Hematopoietic multipotent progenitor cell treated with erythropoietin and hydrocortisone succinate and interleukin-3 and kit ligand, for 17 days (in vitro differentiated cells): ENCODE results near the gene DESI2.
"Not testable (repeated sequence)": the region's sequence is repeated elsewhere in the genome, so short reads cannot be mapped to it uniquely, and the experiment has no call there.

Source experiments
- DNase-seq: peaks from one replicate; pipeline ENCODE4 v3.0.0-alpha.2; 2015; ENCODE audit warnings: low spot score

The DESI2 gene

DNA sequence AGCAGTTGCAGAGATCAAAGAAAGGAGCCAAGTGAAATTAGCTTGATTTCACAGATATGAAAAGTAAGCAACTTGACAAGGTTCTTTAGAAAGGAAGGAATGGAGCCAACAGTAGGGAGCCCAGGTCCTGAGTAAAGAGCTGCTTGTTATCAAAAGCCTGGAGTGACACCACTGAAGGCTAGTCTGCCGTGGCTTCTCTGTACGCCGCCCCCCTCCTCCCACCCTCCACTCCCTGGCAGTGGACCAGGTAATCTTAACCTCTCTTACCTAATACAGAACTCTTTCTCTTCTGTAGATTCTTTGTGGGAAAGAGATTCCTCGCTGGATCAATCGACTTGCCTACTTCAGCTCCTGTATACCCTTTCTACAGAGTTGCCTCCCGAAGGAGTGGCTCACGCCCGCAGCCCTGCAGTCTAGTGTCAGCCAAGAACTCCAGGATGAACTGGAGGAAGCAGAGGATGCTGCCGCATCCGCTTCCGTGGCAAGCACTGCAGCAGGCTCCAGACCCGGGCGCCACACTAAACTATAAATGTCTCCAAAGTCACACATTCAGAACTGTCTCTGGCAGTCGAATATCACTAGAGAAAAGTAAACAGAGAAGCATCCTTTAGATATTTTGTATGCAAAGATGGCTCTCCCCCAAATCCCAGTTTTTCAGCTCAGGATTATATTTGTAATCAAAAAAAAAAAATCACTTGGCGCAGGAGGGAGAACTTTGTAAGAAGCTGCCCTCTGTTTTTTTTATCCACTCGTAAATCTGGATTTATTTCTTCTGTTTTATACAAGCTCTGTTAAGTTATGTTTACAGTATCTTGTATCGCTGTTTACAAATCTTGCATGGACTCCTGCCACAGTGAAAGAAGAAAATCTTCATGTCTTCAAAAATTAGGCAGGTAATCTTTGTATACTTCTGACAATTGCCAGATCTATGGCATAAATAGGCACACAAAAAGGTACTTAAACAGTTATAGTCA, 52.6 kb downstream of the DESI2 start:
- no peak for DNase-seq

GRCh38 chr1:244709076-244709475, 56.1 kb downstream of the DESI2 start:
- no peak for DNase-seq

DNA sequence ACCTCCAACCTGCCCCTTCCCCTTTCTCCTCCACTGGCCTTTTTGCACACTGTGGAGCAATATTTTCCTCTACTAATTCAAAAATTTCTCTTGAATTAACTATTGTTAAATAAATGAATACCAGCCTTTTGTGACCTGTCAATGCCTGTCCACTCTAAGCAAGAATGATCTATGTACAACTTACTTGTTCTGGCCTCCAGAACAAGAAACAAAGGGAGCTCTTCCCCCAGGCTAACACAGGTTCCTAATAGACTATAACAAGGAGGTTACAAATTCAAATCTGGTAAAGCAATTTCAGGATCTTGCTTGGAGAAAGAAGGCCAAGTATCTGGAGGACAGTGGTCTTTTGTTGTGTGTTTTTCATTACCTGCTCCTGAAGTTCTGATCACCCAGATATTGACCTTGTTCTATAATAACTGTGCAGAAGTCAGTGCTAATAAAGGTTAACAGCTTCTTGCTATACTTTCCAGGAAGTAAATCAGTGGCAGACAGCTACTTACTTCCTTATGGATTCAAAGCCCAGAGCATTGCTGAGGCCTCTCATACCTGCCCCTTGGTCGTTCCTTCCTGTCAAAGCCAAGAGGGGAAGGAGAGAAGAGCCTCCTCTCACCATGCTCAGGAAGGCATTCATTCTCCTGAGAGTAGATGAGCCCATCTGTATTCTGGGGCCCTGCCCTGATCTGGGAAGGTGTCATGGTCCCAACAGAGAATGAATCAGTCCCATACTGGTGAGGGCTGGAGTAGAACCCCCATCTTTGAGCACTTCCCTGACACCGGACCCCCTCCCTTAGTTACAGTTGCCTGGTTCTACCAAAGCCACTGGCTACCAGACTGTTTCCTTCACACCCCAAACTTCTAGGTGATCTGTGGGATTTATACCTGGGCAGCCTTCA, 56.8 kb downstream of the DESI2 start:
- no peak for DNase-seq

DNA sequence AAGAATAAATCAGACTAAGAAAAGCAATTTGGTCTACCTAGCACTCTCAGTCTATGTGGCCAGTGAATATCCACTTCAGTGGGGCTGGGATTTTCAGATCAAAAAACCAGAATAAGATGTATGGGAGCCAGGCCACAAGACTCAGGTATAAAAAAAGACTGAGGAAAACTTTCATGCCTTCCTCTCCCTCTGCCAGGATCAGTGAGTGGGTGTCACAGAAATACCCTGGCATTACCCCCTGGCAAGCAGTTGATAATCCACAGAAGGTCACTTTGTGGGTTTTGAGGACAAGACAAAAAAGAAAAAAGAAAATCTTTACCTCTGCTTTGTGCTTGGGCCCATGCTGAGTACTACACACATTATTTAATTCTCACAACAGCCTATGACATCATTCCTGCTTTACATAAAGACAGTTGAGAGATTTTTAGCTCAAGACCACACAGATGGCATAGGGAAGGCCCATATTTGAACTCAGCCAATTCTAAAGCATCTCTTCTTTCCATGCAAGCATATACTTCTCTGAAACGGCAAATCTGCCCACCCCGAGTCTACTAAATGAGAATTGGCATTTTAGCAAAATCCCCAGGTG, 57.6 kb downstream of the DESI2 start:
- no peak for DNase-seq

GRCh38 chr1:244712669-244713068, 59.7 kb downstream of the DESI2 start:
- DNase-seq = no peak

GRCh38 chr1:244713332-244713731, 60.4 kb downstream of the DESI2 start:
- no peak for DNase-seq

- no peak for DNase-seq
Measured at GRCh38 chr1:244727871-244728474, 75.0 kb downstream of the DESI2 start.

GRCh38 chr1:244730153-244730933, 77.4 kb downstream of the DESI2 start:
- no peak for DNase-seq

DNA sequence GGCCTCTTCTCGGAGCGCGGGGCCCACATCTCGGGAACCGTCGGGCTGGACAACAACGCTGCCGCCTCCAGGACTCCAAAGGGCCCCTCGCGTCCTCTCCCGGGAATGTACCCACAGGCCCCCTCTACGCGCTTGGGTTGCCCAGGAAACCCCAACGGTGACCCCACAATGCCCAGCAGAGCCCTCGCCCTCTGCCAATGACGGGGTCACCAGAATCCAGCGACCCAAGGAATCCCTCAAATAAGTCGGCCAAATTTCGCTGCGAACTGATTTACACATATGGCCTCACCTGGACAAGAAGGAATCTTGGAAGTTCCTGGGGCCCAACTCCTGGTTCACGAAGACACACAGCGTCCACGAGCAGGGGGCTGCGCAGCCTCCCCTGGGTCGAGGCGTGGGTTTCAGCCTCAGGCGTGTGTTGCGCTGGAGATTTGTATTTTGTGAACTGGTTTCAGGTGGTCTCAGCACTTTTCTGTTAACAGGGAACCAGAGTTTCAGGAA, 78.1 kb downstream of the DESI2 start:
- DNase-seq = no peak

DNA sequence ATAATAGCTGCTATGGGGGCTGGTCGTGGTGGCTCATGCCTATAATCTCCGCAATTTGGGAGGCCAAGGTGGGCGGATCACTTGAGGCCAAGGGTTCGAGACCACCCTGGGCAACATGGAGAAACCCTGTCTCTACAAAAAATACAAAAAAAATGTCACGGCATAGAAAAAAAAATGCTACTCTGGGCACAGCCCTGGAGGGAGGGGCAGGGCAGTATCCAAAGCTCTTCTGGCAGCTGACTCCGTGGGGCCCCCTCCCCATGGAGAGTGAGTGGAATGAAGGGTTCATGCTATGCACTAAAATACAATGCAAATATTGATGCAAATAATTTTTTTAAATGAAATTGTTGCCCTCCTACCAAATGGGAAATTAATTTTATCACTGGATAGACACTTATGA, 78.7 kb downstream of the DESI2 start:
- no peak for DNase-seq

DNA sequence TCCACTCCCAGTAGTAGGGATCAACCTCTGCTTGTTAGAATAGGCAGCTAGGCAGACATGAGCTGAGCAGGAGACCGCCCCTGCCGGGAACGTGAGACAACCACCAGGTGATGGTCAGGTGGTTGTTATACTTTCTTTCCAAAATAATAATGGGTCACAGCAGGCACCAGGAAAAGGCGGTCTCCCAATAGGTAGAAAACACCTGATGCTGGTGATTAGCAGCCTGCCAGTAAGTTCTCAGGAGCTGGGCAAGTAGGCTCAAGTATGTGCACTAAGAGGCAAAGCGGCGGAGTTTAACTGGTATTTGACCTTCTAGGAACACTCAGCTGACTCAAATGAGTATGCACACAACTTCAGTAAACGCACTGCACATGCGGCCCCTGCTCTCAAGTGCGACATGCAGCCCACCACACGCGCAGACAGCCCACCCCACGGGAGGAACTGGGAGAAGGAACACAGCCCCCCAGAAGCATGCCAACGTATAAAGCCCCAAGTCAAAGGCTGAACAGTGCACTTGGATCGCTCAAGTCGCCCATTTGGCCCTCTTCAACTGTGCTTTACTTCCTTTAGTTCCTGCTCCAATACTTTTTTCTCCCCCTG, 80.0 kb downstream of the DESI2 start:
- no peak for DNase-seq

DNA sequence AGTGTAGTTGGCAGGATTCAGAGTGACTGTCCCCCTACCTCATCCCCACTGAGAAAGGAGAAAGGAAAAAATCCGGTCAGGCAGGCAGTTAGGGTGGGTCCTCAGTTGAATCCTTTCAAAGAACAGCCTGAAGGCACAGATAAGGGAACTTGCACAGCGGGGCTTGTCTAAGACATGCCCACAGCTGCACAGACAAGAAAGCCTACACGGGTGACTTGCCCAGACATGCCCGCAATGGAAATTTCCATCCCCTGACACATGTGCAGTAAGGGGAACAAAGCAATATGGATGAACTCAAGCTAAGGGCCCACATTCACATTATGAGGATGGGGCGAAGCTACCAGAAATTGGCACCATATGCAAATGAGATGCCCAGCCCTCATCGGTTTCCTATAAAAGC, 82.5 kb downstream of the DESI2 start:
- DNase-seq = no peak

- no peak for DNase-seq
Measured at GRCh38 chr1:244735876-244736561, 83.1 kb downstream of the DESI2 start.

DNA sequence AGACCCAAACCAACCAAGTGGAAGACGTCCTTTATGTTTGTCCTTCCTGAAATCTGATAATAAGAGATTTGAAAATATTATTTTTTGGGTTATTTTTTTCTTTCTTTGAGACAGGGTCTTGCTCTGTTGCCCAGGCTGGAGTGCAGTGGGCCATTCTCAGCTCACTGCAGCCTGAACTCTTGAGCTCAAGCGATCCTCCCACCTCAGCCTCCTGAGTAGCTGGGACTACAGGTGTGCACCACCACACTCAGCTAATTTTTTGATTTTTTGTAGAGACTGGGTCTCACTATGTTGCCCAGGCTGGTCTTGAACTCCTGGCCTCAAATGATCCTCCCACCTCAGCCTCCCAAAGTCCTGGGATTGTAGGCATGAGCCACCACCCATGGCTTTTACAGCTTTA, 86.2 kb downstream of the DESI2 start:
- not testable (repeated sequence) for DNase-seq

DNA sequence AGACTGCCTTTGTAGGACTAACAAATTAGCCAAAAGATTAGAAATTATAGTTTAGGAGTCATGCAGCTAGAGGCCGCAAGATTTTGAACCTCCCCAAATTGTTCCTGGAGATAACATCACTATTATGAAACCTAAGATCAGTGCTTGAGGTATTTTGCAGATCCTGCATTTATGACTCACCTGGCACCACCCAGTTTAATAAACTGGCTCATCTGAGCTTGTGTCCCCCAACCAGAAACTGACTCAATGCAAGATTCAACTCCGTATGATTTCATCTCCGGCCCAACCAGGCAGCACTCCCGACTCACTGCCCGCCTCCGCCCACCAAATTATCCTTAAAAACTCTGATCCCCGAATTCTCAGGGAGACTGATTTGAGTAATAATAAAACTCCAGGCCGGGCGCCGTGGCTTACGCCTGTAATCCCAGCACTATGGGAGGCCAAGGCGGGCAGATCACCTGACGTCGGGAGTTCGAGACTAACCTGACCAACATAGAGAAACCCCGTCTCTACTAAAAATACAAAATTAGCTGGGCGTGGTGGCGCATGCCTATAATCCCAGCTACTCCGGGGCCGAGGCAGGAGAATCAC, 87.2 kb downstream of the DESI2 start:
- DNase-seq = not testable (repeated sequence)

GRCh38 chr1:244741692-244742091, 88.8 kb downstream of the DESI2 start:
- no peak for DNase-seq

GRCh38 chr1:244749230-244750016, 96.5 kb downstream of the DESI2 start:
- no peak for DNase-seq

- DNase-seq = no peak
Measured at GRCh38 chr1:244751271-244751895, 98.5 kb downstream of the DESI2 start.
